ENCODE results near the gene PTBP3. TPM values are rescaled to one million over a fixed set of nuclear protein-coding genes. Genes with fewer than 3 reads are reported as not detected.

PTBP3 gene
- total and polyA plus RNA-seq, 2 of the 4 experiments (the other 2 are of a cell fraction) = 8.6 to 15.6 TPM

DNA sequence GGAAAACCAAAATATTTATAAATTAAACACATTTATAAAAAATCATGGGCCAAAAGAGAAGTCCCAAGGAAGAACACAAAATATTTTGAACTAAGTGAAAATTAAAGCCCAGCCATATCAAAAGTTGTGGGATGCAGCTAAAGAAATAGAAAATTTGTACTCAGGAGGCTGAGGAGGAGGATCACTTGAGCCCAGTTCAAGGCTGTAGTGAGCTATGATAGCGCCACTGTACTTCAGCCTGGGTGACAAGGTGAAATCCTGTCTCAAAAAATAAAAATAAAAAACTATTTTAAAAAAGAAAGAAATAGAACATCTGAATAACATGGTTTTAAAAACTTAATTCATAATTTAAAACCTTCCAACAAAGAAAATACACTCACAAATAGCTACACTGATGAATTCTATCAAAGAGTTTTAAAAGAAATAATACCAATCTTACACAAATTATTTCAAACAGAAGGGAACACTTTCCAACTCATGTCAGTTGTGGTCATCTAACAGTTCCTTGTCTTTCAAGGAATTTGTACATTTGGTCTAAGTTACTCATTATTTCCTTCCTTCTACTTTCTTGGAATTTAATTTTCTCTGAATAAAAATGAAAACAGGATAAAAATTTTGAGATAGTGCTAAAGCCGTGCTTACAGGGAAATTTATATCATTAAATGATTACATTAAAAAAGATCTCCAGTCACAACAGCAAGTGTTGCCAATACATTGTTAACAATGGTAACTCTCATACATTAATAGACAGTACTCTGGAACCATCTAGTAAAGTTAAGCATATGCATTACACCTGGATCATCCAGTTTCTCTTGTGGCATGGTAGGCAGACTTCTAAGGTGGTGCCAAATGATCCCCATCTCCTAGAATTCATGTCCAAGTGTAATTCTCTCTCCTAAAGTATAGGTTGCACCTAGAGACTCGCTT, 17.8 kb downstream of the PTBP3 start:
- Histone ChIP-seq H3K4me1 (ENCODE audit: control insufficient read depth, insufficient read depth, low read length) (no peaks in the 10 kb centered on the region), H3K4ac (ENCODE audit: low read depth, low read length) (no peak overlapping the region), H3K14ac (replicated peaks; ENCODE audit: low read depth, low read length) (no peak overlapping the region), H2AK9ac (replicated peaks; ENCODE audit: low read depth, low read length, poor library complexity) (no peak overlapping the region), H2AK5ac (ENCODE audit: low read depth, low read length) (no peak overlapping the region), H2BK120ac (ENCODE audit: low read depth, low read length) (no peak overlapping the region), H2BK20ac (ENCODE audit: low read depth, low read length) (no peak overlapping the region), H2BK15ac (ENCODE audit: low read depth, low read length) (no peak overlapping the region), H3K9ac (ENCODE audit: low read depth, low read length) (no peak overlapping the region), H4K5ac (ENCODE audit: low read depth, low read length) (no peak overlapping the region), H3K79me1 (ENCODE audit: low read depth in 1 of 2, low read length in 2 of 2) (peaks cover 8 to 73% of the 10 kb centered on the region in 2 experiments), H3K9me3 (ENCODE audit: control insufficient read depth, insufficient read depth, low read length) (no peaks in the 10 kb centered on the region), H3K36me3 (ENCODE audit: control insufficient read depth, insufficient read depth, low read length) (no peaks in the 10 kb centered on the region), H3K4me2 (ENCODE audit: low read depth, low read length) (no peak overlapping the region), H4K91ac (ENCODE audit: insufficient read depth, low read depth, low read length) (no peak overlapping the region), H3K27ac (ENCODE audit: insufficient read depth, low read length) (no peak overlapping the region), H3K4me3 (ENCODE audit: insufficient read depth, low read depth, low read length) (no peak overlapping the region), H2AFZ (replicated peaks; ENCODE audit: low read length, poor library complexity) (no peak overlapping the region), H4K8ac (ENCODE audit: low read depth in 2 of 2, low read length in 2 of 2) (no peak overlapping the region), H3K9me1 (ENCODE audit: insufficient read depth, low read length) (peaks cover 11% of the 10 kb centered on the region; the same call in 1 of the 2 replicates), H4K20me1 (ENCODE audit: insufficient read depth, low read length) (peaks cover 69% of the 10 kb centered on the region), H2BK5ac (ENCODE audit: low read depth, low read length, poor library complexity, severe bottlenecking) (no peak overlapping the region), H3K56ac (ENCODE audit: extremely low read depth, insufficient read depth, low read length) (no peak overlapping the region), H3K27me3 (ENCODE audit: control insufficient read depth, insufficient read depth, low read length) (no peaks in the 10 kb centered on the region), H3K18ac (ENCODE audit: low read depth, low read length) (no peak overlapping the region), H3K23ac (ENCODE audit: low read depth, low read length) (peak overlapping the region; percentile 28; the same call in 1 of the 2 replicates)
- ATAC-seq (ENCODE audit: low read depth) = no peak
- POLR2A ChIA-PET (ENCODE audit: unreplicated experiment) = no interaction called here
- CTCF ChIA-PET = interaction anchor here (0.6 kb wide), 2 partner anchors 46 to 78 kb away, joined by 4 to 9 read pairs; no protein-coding TSS in a partner anchor
- WGBS, 2 experiments (ENCODE audit: extremely low coverage in 2 of 2, insufficient read length in 1 of 2) = 100% methylated on average over 1 of the region's 3 CpGs; no CpG with 5 or more reads in 1 of the 2 experiments
- no peak for DNase-seq
- no TSS peak for BruUV-seq (replicated peaks)
- intact Hi-C loops (cut with micrococcal nuclease) (no loop called here), in situ Hi-C loops (cut with MboI; ENCODE audit: low sequenced_read_pairs) (no loop called here), dilution Hi-C loops (cut with HindIII; ENCODE audit: low sequenced_read_pairs, unreplicated experiment) (no loop called here)
- TF ChIP-seq SMC3 (IDR thresholded peaks at IDR 0.05; ENCODE audit: low read depth, low read length) (no peak), MAFK (IDR thresholded peaks at IDR 0.05; ENCODE audit: low read depth, low read length) (no peak), CEBPB (IDR thresholded peaks at IDR 0.05; ENCODE audit: low read depth, low read length) (no peak), USF2 (IDR thresholded peaks at IDR 0.05; ENCODE audit: low read depth, low read length) (no peak), FOS (IDR thresholded peaks at IDR 0.05; ENCODE audit: low read depth, low read length) (no peak), POLR2A (IDR thresholded peaks at IDR 0.05; ENCODE audit: low read depth, low read length) (no peak), CHD1 (IDR thresholded peaks at IDR 0.05; ENCODE audit: low read depth, low read length) (no peak)

Data from IMR-90 (cell line).